Measurements from ENCODE around the gene UBD. TPM values are rescaled to one million over a fixed set of nuclear protein-coding genes. Genes with fewer than 3 reads are reported as not detected.

Gene UBD
- total RNA-seq, 1 donor from 2014 or later, result 0.49 TPM

GRCh38 chr6:29547573-29547972 is 12.0 kb downstream of the UBD start:
- DNase-seq, result no peak
- no peaks in the 10 kb centered on the region for H3K9me3 Mint-ChIP-seq

GRCh38 chr6:29537714-29538403 is 21.7 kb downstream of the UBD start:
- Mint-ChIP-seq H3K27me3 (peaks cover 4% of the 10 kb centered on the region), H3K4me3 (no peak overlapping the region), H3K27ac (no peak overlapping the region), H3K4me1 (no peaks in the 10 kb centered on the region), H3K36me3 (ENCODE audit: low read depth) (no peaks in the 10 kb centered on the region), H3K9me3 (no peaks in the 10 kb centered on the region)
- no peak for DNase-seq
- intact Hi-C loops (cut with micrococcal nuclease), result no loop called here

More at GRCh38 chr6:29547573-29547972, 12.0 kb downstream of the UBD start:
- Mint-ChIP-seq H3K27me3 (peaks cover 42% of the 10 kb centered on the region), H3K4me1 (peaks cover 8% of the 10 kb centered on the region), H3K36me3 (ENCODE audit: low read depth) (no peaks in the 10 kb centered on the region), H3K27ac (no peak overlapping the region), H3K4me3 (no peak overlapping the region)
- intact Hi-C loops (cut with micrococcal nuclease), result no loop called here

- intact Hi-C loops (cut with micrococcal nuclease), result no loop called here
- H3K27me3 Mint-ChIP-seq, result no peaks in the 10 kb centered on the region
- H3K36me3 Mint-ChIP-seq (ENCODE audit: low read depth), result no peaks in the 10 kb centered on the region
- no peaks in the 10 kb centered on the region for H3K4me1 Mint-ChIP-seq
- DNase-seq, result no peak
- H3K9me3 Mint-ChIP-seq, result no peaks in the 10 kb centered on the region
- no peak overlapping the region for H3K4me3 Mint-ChIP-seq
- H3K27ac Mint-ChIP-seq, result no peak overlapping the region
Observed at GRCh38 chr6:29532320-29532951, 27.1 kb downstream of the UBD start.

- no peak for DNase-seq
- Mint-ChIP-seq H3K27me3 (peaks cover 3% of the 10 kb centered on the region), H3K36me3 (ENCODE audit: low read depth) (no peaks in the 10 kb centered on the region), H3K4me1 (no peaks in the 10 kb centered on the region), H3K4me3 (no peak overlapping the region), H3K9me3 (no peaks in the 10 kb centered on the region), H3K27ac (no peak overlapping the region)
- intact Hi-C loops (cut with micrococcal nuclease), result no loop called here
Observed at GRCh38 chr6:29531668-29532067, 27.9 kb downstream of the UBD start.

GRCh38 chr6:29530671-29531310 is 28.7 kb downstream of the UBD start:
- Mint-ChIP-seq H3K4me3 (no peak overlapping the region), H3K9me3 (no peaks in the 10 kb centered on the region), H3K36me3 (ENCODE audit: low read depth) (no peaks in the 10 kb centered on the region), H3K4me1 (no peaks in the 10 kb centered on the region), H3K27me3 (peaks cover 6% of the 10 kb centered on the region), H3K27ac (no peak overlapping the region)
- DNase-seq, result no peak
- intact Hi-C loops (cut with micrococcal nuclease), result no loop called here

GRCh38 chr6:29529956-29530355 is 29.6 kb downstream of the UBD start:
- peaks cover 13% of the 10 kb centered on the region for H3K27me3 Mint-ChIP-seq
- DNase-seq, result no peak
- H3K27ac Mint-ChIP-seq, result no peak overlapping the region
- H3K9me3 Mint-ChIP-seq, result no peaks in the 10 kb centered on the region
- intact Hi-C loops (cut with micrococcal nuclease), result no loop called here
- H3K36me3 Mint-ChIP-seq (ENCODE audit: low read depth), result no peaks in the 10 kb centered on the region
- H3K4me3 Mint-ChIP-seq, result no peak overlapping the region
- no peaks in the 10 kb centered on the region for H3K4me1 Mint-ChIP-seq

- intact Hi-C loops (cut with micrococcal nuclease), result no loop called here
- Mint-ChIP-seq H3K9me3 (no peaks in the 10 kb centered on the region), H3K4me3 (no peak overlapping the region), H3K27ac (no peak overlapping the region), H3K4me1 (no peaks in the 10 kb centered on the region), H3K36me3 (ENCODE audit: low read depth) (no peaks in the 10 kb centered on the region), H3K27me3 (peaks cover 19% of the 10 kb centered on the region)
- no peak for DNase-seq
Observed at GRCh38 chr6:29528988-29529560, 30.5 kb downstream of the UBD start.

- Mint-ChIP-seq H3K27me3 (peaks cover 21% of the 10 kb centered on the region), H3K4me1 (no peaks in the 10 kb centered on the region), H3K36me3 (ENCODE audit: low read depth) (no peaks in the 10 kb centered on the region), H3K27ac (no peak overlapping the region), H3K4me3 (no peak overlapping the region), H3K9me3 (no peaks in the 10 kb centered on the region)
- intact Hi-C loops (cut with micrococcal nuclease), result no loop called here
- DNase-seq, result no peak
Observed at GRCh38 chr6:29528300-29528931, 31.1 kb downstream of the UBD start.

- H3K4me1 Mint-ChIP-seq, result no peaks in the 10 kb centered on the region
- H3K9me3 Mint-ChIP-seq, result no peaks in the 10 kb centered on the region
- peaks cover 24% of the 10 kb centered on the region for H3K27me3 Mint-ChIP-seq
- H3K36me3 Mint-ChIP-seq (ENCODE audit: low read depth), result no peaks in the 10 kb centered on the region
- H3K4me3 Mint-ChIP-seq, result no peak overlapping the region
- DNase-seq, result no peak
- H3K27ac Mint-ChIP-seq, result no peak overlapping the region
- intact Hi-C loops (cut with micrococcal nuclease), result no loop called here
Observed at GRCh38 chr6:29527564-29527963, 32.0 kb downstream of the UBD start.

GRCh38 chr6:29527126-29527525 is 32.4 kb downstream of the UBD start:
- Mint-ChIP-seq H3K4me3 (no peak overlapping the region), H3K27ac (no peak overlapping the region), H3K9me3 (no peaks in the 10 kb centered on the region), H3K4me1 (no peaks in the 10 kb centered on the region), H3K36me3 (ENCODE audit: low read depth) (no peaks in the 10 kb centered on the region), H3K27me3 (peaks cover 25% of the 10 kb centered on the region)
- DNase-seq, result no peak
- intact Hi-C loops (cut with micrococcal nuclease), result no loop called here

- no peaks in the 10 kb centered on the region for H3K36me3 Mint-ChIP-seq (ENCODE audit: low read depth)
- no peaks in the 10 kb centered on the region for H3K4me1 Mint-ChIP-seq
Observed at GRCh38 chr6:29525311-29525639, 34.3 kb downstream of the UBD start.

GRCh38 chr6:29524444-29525310 is 34.9 kb downstream of the UBD start:
- Mint-ChIP-seq H3K4me3 (no peak overlapping the region), H3K27ac (no peak overlapping the region), H3K4me1 (no peaks in the 10 kb centered on the region), H3K9me3 (no peaks in the 10 kb centered on the region), H3K27me3 (peaks cover 29% of the 10 kb centered on the region), H3K36me3 (ENCODE audit: low read depth) (no peaks in the 10 kb centered on the region)
- no peak for DNase-seq
- intact Hi-C loops (cut with micrococcal nuclease), result no loop called here

More at GRCh38 chr6:29525311-29525639, 34.3 kb downstream of the UBD start:
- intact Hi-C loops (cut with micrococcal nuclease), result no loop called here
- peaks cover 29% of the 10 kb centered on the region for H3K27me3 Mint-ChIP-seq
- H3K27ac Mint-ChIP-seq, result no peak overlapping the region
- no peaks in the 10 kb centered on the region for H3K9me3 Mint-ChIP-seq
- DNase-seq, result no peak
- H3K4me3 Mint-ChIP-seq, result no peak overlapping the region

GRCh38 chr6:29524044-29524443 is 35.5 kb downstream of the UBD start:
- Mint-ChIP-seq H3K27me3 (peaks cover 29% of the 10 kb centered on the region), H3K27ac (no peak overlapping the region), H3K9me3 (no peaks in the 10 kb centered on the region), H3K4me3 (no peak overlapping the region), H3K4me1 (no peaks in the 10 kb centered on the region), H3K36me3 (ENCODE audit: low read depth) (no peaks in the 10 kb centered on the region)
- intact Hi-C loops (cut with micrococcal nuclease), result no loop called here
- DNase-seq, result no peak
